NCI-H82 treated with DMSO at 0.1 percent for 48 hours (cell line): Measurements from ENCODE around the gene DCTN3.
A peak's percentile ranks its signal among the peaks of the same experiment; 100 is the strongest.

Source experiments
- DNase-seq: peaks from one replicate; lab custom pipeline; 2025; ENCODE audit not compliant: unreplicated experiment; lab: John Stamatoyannopoulos, UW

Gene DCTN3

GRCh38 chr9:34624475-34625185, 4.3 kb upstream of the DCTN3 start:
- DNase-seq, result peak; percentile 38

- no peak for DNase-seq
Measured at GRCh38 chr9:34623374-34624235, 3.3 kb upstream of the DCTN3 start.

- no peak for DNase-seq
Measured at GRCh38 chr9:34615132-34615531, 5.2 kb downstream of the DCTN3 start.

- DNase-seq, result peak; percentile 23
Measured at GRCh38 chr9:34612788-34613390, 7.4 kb downstream of the DCTN3 start.

GRCh38 chr9:34611811-34612787, 8.2 kb downstream of the DCTN3 start, which contains the start of gene RPP25L:
RPP25L (minus strand) TSS chr9:34612097; CDS start chr9:34611296, 801 bp downstream.
- DNase-seq, result no peak

- DNase-seq, result no peak
Measured at GRCh38 chr9:34611251-34611810, 9.0 kb downstream of the DCTN3 start.

DNA sequence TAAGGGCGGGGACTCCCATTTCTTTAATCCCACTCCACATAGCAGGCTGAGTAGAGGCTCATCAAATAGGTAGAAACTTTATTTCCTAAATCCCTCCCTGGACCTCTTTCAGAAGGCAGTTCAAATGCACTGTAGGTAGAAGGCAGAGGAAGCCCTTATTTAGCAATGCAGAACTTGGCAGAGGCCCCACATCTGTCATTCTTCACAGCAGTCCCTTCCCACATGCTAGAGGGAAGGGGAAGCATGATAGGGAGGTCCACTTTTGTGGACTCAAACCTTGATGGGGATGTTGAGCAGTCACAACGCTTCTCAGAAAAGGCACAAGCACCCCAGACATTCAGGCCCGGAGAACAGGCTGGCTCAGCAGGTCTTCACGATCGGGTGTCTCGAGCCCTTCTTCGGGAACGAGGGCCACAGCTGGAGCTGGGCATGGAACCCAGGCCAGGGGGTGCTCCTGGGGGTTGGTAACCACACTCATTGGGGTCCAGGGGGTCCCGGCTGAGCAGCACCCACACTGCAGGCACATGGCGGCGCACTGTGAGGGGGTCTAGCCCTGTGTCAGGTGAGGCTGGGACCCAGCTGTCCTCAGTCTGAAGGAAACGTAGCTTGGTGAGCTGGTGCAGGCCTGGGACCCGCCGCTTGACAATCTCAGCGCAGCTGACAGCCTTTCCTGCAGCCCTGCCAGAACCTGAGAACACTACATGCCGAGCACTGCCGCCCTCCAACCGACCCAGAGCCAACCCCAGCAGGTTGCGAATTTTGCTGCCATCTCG, 9.7 kb downstream of the DCTN3 start:
- no peak for DNase-seq

DNA sequence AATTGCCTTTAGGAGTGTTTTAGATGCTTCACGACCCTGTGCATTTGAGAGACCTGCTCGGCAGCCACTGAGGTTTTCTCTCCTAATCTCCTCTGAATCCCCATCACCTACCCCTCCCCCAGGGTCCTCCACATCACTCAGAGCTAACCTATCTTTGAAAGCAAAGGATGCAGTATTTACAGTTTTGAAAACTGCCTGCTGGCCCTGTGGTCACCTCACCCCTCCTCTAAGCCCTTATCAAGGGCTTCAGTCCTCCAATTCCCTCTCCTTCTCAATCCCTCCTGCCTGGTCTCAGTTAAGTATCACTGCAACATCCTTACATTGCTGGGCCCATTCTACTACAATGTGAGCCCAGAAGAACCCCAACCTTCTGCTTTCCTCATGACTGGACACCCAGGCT, 13.0 kb downstream of the DCTN3 start:
- no peak for DNase-seq

DNA sequence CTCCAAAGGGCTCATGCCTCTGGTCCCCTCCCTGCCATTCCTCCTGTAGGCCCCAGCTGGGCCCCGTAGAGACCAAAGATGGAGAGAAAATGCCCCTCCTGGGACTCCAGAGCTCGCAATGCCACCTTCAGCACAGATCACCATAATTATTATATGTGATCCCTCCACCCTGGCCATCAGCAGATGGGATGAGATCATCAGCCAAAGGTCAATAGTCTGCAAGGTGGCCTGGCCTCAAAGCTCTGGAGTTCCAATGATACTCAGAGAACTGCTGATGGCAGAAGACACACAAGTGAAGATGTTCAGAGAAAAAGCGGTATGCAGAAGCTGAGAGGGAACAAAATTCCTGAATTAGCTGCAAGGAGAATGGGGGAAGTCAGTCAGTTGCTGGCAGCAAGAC, 13.4 kb downstream of the DCTN3 start:
- DNase-seq, result no peak

DNA sequence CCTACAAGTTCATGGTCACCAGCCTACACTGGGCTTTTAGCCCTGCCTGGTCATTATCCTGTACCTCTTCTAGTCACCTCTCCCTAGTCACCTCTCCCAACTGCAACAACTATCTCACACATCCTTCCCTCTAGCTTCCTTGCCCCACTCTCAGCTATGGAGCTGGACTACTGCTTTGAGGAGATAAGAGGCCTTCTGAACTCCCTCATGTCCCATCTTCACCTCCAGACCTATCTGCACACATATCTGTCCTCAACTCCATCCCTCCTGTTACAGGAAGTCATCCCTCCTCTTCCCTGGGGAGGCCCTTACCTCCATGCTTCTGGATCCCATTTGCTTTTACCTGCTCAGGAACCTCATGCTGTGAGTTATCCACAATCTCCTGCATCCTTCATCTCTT, 14.1 kb downstream of the DCTN3 start:
- DNase-seq, result no peak

DNA sequence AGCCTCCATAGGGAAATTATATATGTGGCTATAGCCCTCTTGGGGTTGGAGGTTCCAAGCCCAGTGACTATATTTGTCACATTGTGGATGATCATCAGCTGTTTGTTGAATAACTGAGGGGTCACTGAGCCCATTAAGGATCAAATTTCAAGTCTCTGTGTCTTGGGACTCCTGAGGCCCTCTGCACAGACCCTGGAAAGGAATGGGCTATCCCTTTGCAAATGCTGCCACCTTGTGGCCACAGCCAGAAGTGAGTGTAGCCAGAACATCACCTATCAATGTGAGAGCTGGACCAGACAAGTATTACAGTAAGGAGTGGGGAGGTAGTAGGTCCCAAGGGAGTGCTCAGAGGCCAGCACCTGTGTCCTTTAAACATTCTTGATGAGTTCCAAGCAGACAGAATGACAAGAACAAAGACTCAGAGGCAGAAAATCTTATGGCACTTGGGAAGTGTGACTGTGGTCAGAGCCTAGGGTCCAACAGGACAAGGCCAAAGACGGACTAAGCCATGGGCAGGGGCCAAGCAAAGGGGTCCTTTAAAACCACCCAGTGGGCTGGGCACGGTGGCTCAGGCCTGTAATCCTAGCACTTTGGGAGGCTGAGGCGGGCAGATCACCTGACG, 16.6 kb downstream of the DCTN3 start:
- DNase-seq, result peak; percentile 43

GRCh38 chr9:34601937-34602573, 18.2 kb downstream of the DCTN3 start:
- no peak for DNase-seq

- no peak for DNase-seq
Measured at GRCh38 chr9:34600908-34601307, 19.4 kb downstream of the DCTN3 start.

DNA sequence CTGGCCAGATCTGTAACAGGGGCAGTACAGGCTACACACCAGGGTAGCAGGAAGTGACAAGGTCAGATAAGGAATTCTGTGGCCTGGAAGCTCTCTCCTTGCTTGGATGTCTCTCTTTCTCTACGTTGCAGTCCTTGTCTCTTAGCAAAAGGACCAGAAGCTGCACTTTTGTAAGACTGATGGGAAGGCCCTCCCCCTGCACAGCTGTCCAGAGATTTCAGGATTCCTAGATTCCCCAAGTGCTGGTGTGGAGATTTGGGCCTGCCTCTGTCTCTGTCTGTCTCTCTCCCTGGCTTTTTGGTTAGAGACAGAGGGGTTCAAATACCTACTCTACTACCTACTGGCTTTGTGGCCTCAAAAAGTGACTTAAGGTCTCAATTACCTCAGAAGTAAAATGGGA, 20.7 kb downstream of the DCTN3 start:
- no peak for DNase-seq

- no peak for DNase-seq
Measured at GRCh38 chr9:34594177-34594576, 26.1 kb downstream of the DCTN3 start.

- no peak for DNase-seq
Measured at GRCh38 chr9:34592895-34593601, 27.2 kb downstream of the DCTN3 start.

GRCh38 chr9:34591917-34592866, 28.1 kb downstream of the DCTN3 start:
- no peak for DNase-seq
